ENCODE results near the gene MYOCOS.
"Not testable (repeated sequence)": the region's sequence is repeated elsewhere in the genome, so short reads cannot be mapped to it uniquely, and the experiment has no call there.

The MYOCOS gene

DNA sequence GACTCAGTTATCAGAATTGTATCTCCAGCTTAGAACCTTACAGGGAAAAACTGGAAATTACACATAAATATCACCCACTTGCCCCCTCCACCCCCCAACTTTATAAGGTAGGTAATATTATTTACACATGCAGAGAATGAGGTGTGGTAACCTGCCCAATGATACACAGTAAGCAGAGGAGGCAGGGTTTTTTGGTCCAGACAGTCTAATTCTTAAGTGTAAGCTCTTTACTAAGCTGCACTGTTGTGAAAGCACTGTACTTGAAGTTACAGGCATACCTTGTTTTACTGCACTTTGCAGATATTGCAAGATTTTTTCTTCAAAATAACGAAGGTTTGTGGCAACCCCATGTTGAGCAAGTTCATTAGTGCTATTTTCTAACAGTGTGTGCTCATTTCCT, 24.8 kb upstream of the MYOCOS start:
- Histone ChIP-seq H3K36me3 (replicated peaks) (peaks cover 15% of the 10 kb centered on the region), H3K4me3 (ENCODE audit: low read depth, low read length) (no peak overlapping the region), H3K27ac (no peak overlapping the region), H3K27me3 (replicated peaks) (no peaks in the 10 kb centered on the region)
- in situ Hi-C loops (cut with HindIII; ENCODE audit: low pct_ligation_motif_present, low sequenced_read_pairs): no loop called here
- DNase-seq: no peak
- TF ChIP-seq, protein P1, sequence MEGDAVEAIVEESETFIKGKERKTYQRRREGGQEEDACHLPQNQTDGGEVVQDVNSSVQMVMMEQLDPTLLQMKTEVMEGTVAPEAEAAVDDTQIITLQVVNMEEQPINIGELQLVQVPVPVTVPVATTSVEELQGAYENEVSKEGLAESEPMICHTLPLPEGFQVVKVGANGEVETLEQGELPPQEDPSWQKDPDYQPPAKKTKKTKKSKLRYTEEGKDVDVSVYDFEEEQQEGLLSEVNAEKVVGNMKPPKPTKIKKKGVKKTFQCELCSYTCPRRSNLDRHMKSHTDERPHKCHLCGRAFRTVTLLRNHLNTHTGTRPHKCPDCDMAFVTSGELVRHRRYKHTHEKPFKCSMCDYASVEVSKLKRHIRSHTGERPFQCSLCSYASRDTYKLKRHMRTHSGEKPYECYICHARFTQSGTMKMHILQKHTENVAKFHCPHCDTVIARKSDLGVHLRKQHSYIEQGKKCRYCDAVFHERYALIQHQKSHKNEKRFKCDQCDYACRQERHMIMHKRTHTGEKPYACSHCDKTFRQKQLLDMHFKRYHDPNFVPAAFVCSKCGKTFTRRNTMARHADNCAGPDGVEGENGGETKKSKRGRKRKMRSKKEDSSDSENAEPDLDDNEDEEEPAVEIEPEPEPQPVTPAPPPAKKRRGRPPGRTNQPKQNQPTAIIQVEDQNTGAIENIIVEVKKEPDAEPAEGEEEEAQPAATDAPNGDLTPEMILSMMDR (IDR thresholded peaks at IDR 0.05; ENCODE audit: low read depth, low read length, missing control alignments): no peak

DNA sequence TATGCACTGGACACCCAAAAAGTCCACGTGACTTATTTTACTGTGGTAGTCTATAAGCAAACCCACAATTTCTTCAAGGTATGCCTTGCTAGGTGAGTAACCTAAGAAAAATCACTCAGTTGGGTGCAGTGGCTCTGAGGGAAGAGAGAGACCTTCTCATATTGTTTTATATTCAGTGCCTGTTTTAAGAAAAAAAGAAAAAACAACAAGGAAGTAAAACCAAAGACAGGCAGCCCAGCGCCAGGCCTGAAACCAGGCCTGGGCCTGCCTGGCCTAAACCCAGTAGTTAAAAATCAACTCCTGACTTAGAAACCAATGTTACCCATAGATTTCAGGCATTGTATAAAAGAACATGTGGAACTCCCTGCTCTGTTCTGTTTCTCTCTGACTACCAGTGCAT, 21.7 kb upstream of the MYOCOS start:
- H3K27ac ChIP-seq; in situ Hi-C loops (cut with HindIII; ENCODE audit: low pct_ligation_motif_present, low sequenced_read_pairs); DNase-seq; H3K4me3 ChIP-seq (ENCODE audit: low read depth, low read length); H3K27me3 ChIP-seq (replicated peaks); H3K36me3 ChIP-seq (replicated peaks): not testable (repeated sequence)

- in situ Hi-C loops (cut with HindIII; ENCODE audit: low pct_ligation_motif_present, low sequenced_read_pairs): no loop called here
- H3K27ac ChIP-seq: no peak overlapping the region
- TF ChIP-seq, protein P1 (IDR thresholded peaks at IDR 0.05; ENCODE audit: low read depth, low read length, missing control alignments): no peak
- H3K36me3 ChIP-seq (replicated peaks): peaks cover 4% of the 10 kb centered on the region
- no peak overlapping the region for H3K4me3 ChIP-seq (ENCODE audit: low read depth, low read length)
- no peaks in the 10 kb centered on the region for H3K27me3 ChIP-seq (replicated peaks)
- DNase-seq: no peak
Observed at GRCh38 chr1:171600862-171601261, 21.2 kb upstream of the MYOCOS start.

GRCh38 chr1:171603042-171603441, 19.0 kb upstream of the MYOCOS start:
- H3K36me3 ChIP-seq (replicated peaks); in situ Hi-C loops (cut with HindIII; ENCODE audit: low pct_ligation_motif_present, low sequenced_read_pairs); H3K27ac ChIP-seq; H3K4me3 ChIP-seq (ENCODE audit: low read depth, low read length); H3K27me3 ChIP-seq (replicated peaks); DNase-seq: not testable (repeated sequence)

GRCh38 chr1:171606402-171606941, 15.6 kb upstream of the MYOCOS start:
- in situ Hi-C loops (cut with HindIII; ENCODE audit: low pct_ligation_motif_present, low sequenced_read_pairs): no loop called here
- no peaks in the 10 kb centered on the region for H3K36me3 ChIP-seq (replicated peaks)
- no peak overlapping the region for H3K27ac ChIP-seq
- TF ChIP-seq, protein P1 (IDR thresholded peaks at IDR 0.05; ENCODE audit: low read depth, low read length, missing control alignments): no peak
- no peak for DNase-seq
- no peaks in the 10 kb centered on the region for H3K27me3 ChIP-seq (replicated peaks)
- H3K4me3 ChIP-seq (ENCODE audit: low read depth, low read length): no peak overlapping the region

DNA sequence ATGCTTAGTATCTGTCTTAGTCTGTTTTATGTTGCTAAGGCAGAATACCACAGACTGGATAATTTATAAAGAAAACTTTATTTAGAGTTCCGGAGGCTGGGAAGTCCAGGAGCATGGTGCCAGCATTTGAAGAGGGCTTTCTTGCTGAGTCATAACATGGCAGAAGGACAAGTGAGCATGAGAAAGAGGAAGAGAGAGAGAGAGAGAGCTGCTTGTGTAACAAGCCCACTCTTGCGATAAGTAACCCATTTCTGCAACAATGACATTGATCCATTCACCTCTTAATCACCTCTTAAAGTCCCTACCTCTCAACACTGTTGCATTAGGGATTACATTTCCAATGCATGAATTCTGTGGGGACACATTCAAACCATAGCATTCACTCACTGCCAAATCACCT, 11.7 kb upstream of the MYOCOS start:
- DNase-seq: no peak
- H3K36me3 ChIP-seq (replicated peaks): no peaks in the 10 kb centered on the region
- H3K27me3 ChIP-seq (replicated peaks): no peaks in the 10 kb centered on the region
- TF ChIP-seq, protein P1 (IDR thresholded peaks at IDR 0.05; ENCODE audit: low read depth, low read length, missing control alignments): no peak
- H3K27ac ChIP-seq: no peak overlapping the region
- in situ Hi-C loops (cut with HindIII; ENCODE audit: low pct_ligation_motif_present, low sequenced_read_pairs): no loop called here
- no peak overlapping the region for H3K4me3 ChIP-seq (ENCODE audit: low read depth, low read length)

GRCh38 chr1:171611306-171611705, 10.7 kb upstream of the MYOCOS start:
- no peak for DNase-seq

More at GRCh38 chr1:171611306-171611705, 10.7 kb upstream of the MYOCOS start:
- in situ Hi-C loops (cut with HindIII; ENCODE audit: low pct_ligation_motif_present, low sequenced_read_pairs): no loop called here
- no peaks in the 10 kb centered on the region for H3K36me3 ChIP-seq (replicated peaks)
- H3K4me3 ChIP-seq (ENCODE audit: low read depth, low read length): no peak overlapping the region
- H3K27ac ChIP-seq: no peak overlapping the region
- TF ChIP-seq, protein P1 (IDR thresholded peaks at IDR 0.05; ENCODE audit: low read depth, low read length, missing control alignments): no peak
- H3K27me3 ChIP-seq (replicated peaks): no peaks in the 10 kb centered on the region

All from brain microvascular endothelial cell (primary cell).